Hypothalamus (tissue), 51 donors: ENCODE measurements around the gene RAB28.

Experiments
- DNase-seq, 51 donors: peaks; one replicate each; lab custom pipeline; 2025; lab: John Stamatoyannopoulos, UW

Gene RAB28

GRCh38 chr4:13386405-13387107 lies 97.6 kb downstream of the RAB28 start:
- DNase-seq = no peak

- DNase-seq = no peak
Observed at GRCh38 chr4:13384055-13384454, 100.1 kb downstream of the RAB28 start.

DNA sequence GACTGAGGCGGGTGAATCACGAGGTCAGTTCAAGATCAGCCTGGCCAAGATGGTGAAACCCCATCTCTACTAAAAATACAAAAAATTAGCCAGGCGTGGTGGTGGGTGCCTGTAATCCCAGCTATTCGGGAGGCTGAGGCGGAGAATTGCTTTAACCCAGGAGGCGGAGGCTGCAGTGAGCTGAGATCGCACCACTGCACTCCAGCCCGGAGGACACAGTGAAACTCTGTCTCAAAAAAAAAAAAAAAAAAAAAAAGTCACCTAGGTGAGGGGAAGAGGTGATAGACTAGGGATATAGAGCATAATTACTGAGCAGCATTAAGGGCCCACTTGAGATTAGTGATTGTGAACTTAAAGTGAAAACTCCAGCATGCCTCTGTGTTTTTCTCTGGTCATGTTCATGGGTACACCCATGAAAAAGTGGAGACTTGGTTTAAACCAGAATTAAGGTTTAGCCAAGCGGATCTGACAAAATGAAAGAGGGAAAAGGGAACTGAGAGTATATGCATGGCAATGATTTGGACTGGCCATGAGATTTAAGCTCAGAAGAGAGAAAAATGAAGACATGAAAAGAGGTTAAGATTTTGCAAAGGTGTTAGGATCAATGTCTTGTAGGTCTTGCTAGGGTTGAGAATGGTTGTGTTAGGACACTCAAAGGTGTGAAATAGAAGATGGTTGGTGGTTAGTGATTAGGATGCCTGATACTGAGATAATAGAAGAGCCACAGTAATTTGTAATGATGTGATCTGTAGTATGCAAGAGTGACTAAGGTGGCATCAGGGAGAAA lies 105.0 kb downstream of the RAB28 start:
- DNase-seq = no peak

- DNase-seq = no peak
Observed at GRCh38 chr4:13371048-13371447, 113.1 kb downstream of the RAB28 start.

GRCh38 chr4:13368217-13368616 lies 115.9 kb downstream of the RAB28 start:
- no peak for DNase-seq

DNA sequence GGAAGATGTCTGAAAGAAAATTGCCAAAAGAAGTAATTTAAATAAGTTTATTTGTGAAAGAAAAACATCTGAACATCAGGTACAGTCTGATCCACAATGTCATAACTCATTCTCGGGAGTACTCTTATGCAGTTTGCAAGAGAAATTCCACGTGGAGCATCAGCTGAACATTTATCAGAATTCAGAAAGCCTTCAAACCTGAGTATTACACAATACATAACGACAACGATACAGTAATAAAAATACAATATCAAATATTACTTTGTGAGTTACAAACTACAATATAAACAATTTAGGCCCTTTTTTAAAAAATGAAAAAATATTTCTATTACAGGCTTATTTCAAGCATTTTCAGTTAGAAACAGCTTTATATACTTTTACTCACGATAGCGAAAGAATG lies 116.4 kb downstream of the RAB28 start:
- no peak for DNase-seq

- no peak for DNase-seq
Observed at GRCh38 chr4:13367244-13367643, 116.9 kb downstream of the RAB28 start.

DNA sequence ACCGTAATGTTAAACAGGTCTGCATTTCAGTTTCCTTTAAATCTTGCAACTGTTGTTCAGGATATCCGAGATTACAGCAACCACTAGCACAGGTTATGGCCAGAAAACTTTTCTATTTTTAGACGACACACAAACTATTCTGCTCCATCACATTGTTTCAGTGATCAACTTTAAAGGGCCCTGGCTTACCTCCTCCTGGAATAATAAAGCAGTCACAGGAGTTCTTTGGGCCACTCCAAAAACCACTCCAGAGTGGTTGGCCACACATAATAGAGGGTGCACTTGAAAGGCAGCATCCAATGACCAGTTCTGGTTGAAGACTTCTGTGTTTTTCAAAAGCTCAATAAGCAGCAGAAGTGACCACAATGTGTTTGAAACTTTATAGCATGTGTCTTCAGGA lies 118.9 kb downstream of the RAB28 start:
- no peak for DNase-seq

GRCh38 chr4:13364653-13365052 lies 119.5 kb downstream of the RAB28 start:
- no peak for DNase-seq

- DNase-seq = no peak
Observed at GRCh38 chr4:13364172-13364571, 120.0 kb downstream of the RAB28 start.

DNA sequence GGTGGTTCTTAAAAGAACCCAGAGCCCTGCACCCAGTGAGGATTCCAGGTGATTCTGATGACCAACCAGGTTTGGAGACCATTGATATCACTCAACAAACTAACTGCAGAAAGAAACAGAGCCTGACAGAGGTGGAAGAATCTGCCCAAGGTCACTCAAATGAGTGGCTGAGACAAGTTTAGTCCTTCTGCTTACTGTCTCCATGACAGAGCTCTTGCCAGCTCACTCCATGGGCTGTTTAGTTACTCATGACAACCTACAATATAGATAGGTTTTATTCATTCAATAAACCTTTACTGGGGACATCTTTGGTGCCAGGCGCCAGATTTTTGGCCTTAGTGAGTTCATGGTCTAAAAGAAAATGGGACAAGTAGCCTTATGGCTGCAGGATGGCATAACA lies 124.3 kb downstream of the RAB28 start:
- DNase-seq = no peak

GRCh38 chr4:13355111-13355880 lies 128.8 kb downstream of the RAB28 start:
- no peak for DNase-seq

GRCh38 chr4:13349096-13349495 lies 135.0 kb downstream of the RAB28 start:
- DNase-seq = no peak

- no peak for DNase-seq
Observed at GRCh38 chr4:13348216-13348615, 135.9 kb downstream of the RAB28 start.

DNA sequence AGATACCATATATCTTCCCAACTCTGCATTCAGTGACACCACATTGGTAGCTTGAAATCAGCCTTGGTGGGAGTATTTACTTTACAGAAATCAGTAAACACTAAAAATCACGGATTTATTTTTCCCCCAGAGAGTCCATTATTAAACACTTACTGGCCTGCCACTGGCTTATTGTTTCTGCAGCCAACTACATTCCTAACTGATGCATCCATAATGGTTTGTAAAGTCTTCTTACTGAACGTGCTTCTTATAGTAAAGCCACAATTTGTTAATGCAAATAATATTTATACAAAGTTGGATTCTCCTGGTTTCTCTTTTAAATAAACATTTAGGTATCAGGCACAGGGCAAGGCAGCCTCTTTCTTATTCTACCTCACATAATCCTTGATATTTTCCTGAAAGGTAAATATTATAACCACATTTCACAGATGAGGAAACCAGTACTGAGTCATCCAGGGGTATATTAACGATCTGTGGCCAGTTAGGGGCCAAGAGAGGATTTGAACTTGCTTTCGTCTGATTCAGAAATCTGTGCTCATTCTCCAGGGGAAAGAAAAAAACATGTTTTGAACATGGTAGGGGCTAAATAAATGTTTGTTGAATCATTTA lies 136.5 kb downstream of the RAB28 start:
- DNase-seq = no peak

DNA sequence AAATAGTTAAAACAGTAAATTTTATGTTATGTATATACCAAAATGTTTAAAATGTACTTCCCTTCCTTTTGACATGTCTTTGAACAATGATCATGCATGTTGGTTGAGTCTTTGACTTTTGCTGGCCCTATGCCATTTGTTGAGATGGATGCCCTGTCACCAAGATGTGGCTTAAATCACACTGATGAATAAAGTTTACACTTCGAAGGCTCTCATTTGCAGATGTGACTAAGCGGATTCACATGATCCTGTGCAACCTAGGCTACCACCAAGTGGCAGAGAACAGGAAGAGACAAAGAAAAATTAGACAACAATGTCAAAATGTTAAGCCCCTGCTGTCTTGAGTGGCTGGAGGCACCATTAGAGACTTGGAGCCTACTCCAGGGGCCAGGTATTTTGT lies 139.9 kb downstream of the RAB28 start:
- DNase-seq = no peak

DNA sequence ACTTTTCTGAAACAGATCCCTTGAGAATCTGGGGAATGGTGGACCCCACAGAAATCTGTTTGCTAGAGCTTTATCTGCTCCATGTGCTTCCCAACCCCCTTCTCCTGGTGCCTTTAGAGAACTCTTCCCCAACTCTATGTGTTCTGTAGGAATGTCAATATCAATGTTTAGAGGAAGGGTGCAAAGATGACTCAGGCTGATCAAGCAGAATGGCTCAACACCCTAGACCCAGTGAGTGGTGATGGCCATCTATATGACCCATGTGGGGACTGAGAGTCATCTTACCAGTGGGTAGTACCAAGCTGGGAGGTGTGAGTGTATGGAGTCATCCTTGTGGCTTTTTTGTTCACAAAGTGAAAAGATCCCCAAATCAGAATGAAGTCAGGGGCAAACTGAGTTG lies 143.5 kb downstream of the RAB28 start:
- DNase-seq = no peak

GRCh38 chr4:13331827-13332226 lies 152.3 kb downstream of the RAB28 start:
- no peak for DNase-seq

- DNase-seq = peak in 1 of 51 donors; percentile 9
Observed at GRCh38 chr4:13329963-13330362, 154.2 kb downstream of the RAB28 start.

DNA sequence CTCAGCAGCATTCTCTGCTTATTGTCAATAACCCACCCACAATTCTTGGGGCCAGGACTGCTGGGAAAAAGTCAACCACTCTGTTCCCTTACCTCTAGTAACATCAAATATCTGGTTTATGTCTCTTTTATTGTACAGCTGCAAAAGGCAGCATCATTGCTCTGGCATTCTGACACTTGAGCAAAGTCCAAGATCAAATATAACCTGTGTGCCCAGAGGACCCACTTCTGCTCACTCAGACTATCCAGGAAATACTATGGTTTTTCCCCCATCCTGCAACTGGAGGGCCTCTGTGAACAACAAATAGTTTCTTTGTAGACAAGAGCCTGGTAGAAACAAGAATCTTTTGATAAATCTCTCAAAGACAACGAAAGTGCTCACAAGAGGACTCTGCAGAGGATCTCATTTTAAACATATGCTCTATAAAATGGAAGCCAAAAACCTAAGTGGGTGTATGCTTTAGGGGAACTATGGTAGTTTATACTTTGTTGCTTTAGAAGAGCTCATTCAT lies 154.7 kb downstream of the RAB28 start:
- no peak for DNase-seq

DNA sequence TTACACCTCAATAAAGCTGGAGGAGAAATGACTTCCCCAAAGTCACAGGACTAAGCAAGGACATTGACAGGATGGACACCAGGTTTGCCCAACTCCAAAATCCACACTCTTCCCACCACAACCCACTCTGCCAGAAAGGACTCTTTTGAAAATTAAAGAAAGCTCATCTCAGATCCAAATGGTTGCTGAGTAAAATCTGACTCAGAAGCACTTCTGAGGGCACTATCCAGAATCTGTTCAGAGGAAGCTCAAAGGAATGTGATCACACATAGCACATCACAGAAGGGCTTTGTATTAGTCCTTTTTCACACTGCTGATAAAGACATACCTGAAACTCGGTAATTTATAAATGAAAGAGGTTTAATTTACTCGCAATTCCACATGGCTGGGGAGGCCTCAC lies 155.5 kb downstream of the RAB28 start:
- DNase-seq = no peak
